IMR-90 (cell line): ENCODE data around the gene NPAS2.

Experiments
- CEBPB ChIP-seq: IDR thresholded peaks from 2 replicates; pipeline ENCODE4 v1.6.1; 2012; ENCODE audit warnings: low read depth, low read length, improper control_type of control experiment
- MAFK ChIP-seq: IDR thresholded peaks from 2 replicates; pipeline ENCODE4 v1.6.1; 2012; ENCODE audit warnings: low read depth, low read length, improper control_type of control experiment
- MXI1 ChIP-seq: IDR thresholded peaks from 2 replicates; pipeline ENCODE4 v1.6.1; 2012; ENCODE audit warnings: low read depth, mild to moderate bottlenecking, low read length, moderate library complexity, borderline replicate concordance
- POLR2A ChIP-seq: IDR thresholded peaks from 2 replicates; pipeline ENCODE4 v1.6.1; 2012; ENCODE audit warnings: mild to moderate bottlenecking, low read depth, low read length
- RCOR1 ChIP-seq: IDR thresholded peaks from 2 replicates; pipeline ENCODE4 v1.6.1; 2012; ENCODE audit warnings: mild to moderate bottlenecking, low read length, improper control_type of control experiment; ENCODE audit not compliant: insufficient replicate concordance
- USF2 ChIP-seq: fragments of 150-350 bp; IDR thresholded peaks from 2 replicates; pipeline ENCODE4 v1.6.1; 2017; ENCODE audit warnings: mild to moderate bottlenecking, antibody characterized with exemption, low read length, low read depth
- TF ChIP-seq, protein P1 (sequence below): conservative IDR thresholded peaks from 2 replicates; pipeline ENCODE4 v1.5.1; 2012; ENCODE audit warnings: mild to moderate bottlenecking, low read depth, low read length, improper control_type of control experiment

- TF ChIP-seq POLR2A (no peak), RCOR1 (no peak), CEBPB (no peak), MAFK (no peak), USF2 (no peak), MXI1 (no peak)
- TF ChIP-seq, protein P1, sequence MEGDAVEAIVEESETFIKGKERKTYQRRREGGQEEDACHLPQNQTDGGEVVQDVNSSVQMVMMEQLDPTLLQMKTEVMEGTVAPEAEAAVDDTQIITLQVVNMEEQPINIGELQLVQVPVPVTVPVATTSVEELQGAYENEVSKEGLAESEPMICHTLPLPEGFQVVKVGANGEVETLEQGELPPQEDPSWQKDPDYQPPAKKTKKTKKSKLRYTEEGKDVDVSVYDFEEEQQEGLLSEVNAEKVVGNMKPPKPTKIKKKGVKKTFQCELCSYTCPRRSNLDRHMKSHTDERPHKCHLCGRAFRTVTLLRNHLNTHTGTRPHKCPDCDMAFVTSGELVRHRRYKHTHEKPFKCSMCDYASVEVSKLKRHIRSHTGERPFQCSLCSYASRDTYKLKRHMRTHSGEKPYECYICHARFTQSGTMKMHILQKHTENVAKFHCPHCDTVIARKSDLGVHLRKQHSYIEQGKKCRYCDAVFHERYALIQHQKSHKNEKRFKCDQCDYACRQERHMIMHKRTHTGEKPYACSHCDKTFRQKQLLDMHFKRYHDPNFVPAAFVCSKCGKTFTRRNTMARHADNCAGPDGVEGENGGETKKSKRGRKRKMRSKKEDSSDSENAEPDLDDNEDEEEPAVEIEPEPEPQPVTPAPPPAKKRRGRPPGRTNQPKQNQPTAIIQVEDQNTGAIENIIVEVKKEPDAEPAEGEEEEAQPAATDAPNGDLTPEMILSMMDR, result no peak
Measured at GRCh38 chr2:100793220-100793619, 26.7 kb upstream of the NPAS2 start.
